Endothelial cell of umbilical vein (primary cell): Measurements from ENCODE around the gene APLP2. TPM values are rescaled to one million over a fixed set of nuclear protein-coding genes. Genes with fewer than 3 reads are reported as not detected.

Experiments
- BruUV-seq: library from RNA; stranded (reverse); fragments of 400-500 nt; replicated peaks from 2 replicates; lab custom pipeline; 2021; lab: Mats Ljungman, UMichigan
- CTCF ChIA-PET: fragments of 300-600, 350-600 bp; sonication (Branson Sonifier 250); formaldehyde crosslinking; loops from one replicate; lab custom pipeline; 2021; ENCODE audit warnings: antibody characterized with exemption, inconsistent platforms; lab: Charles Lee
- POLR2A ChIA-PET: fragments of 300-600, 350-600 bp; sonication (Branson Sonifier 250); formaldehyde crosslinking; loops from one replicate; lab custom pipeline; 2021; ENCODE audit warnings: antibody characterized with exemption, inconsistent platforms; lab: Charles Lee
- DNase-seq: peaks from one replicate; pipeline ENCODE4 v3.0.0-alpha.2; 2011; ENCODE audit warnings: low read depth, low spot score
- FAIRE-seq: peaks from 2 replicates; lab custom pipeline; 2011; peaks lifted over from hg19 to GRCh38; lab: Jason Lieb, UNC
- H2AFZ ChIP-seq: 2 replicates; pipeline ENCODE4 v1.6.0; 2012; ENCODE audit warnings: low read depth, low read length, control low read depth, inconsistent platforms
- H3K27ac ChIP-seq: 2 replicates; pipeline ENCODE4 v1.5.1; 2011; ENCODE audit warnings: low read depth, mild to moderate bottlenecking, control low read depth, low read length, moderate library complexity; ENCODE audit not compliant: insufficient read depth
- H3K27me3 ChIP-seq, 2 experiments: 2 replicates each; pipeline versions ENCODE4 v1.6.0 to v1.6.1; 2011; ENCODE audit warnings: low read length in 2 of 2, mixed read lengths in 1 of 2; ENCODE audit not compliant: control insufficient read depth in 2 of 2, insufficient read depth in 2 of 2
- H3K36me3 ChIP-seq, 2 experiments: 2 replicates in 1 of 2; 3 replicates in 1 of 2; pipeline ENCODE4 v1.5.1; 2011; ENCODE audit warnings: low read length in 2 of 2, mild to moderate bottlenecking in 1 of 2, moderate library complexity in 1 of 2; ENCODE audit not compliant: control insufficient read depth in 2 of 2, insufficient read depth in 2 of 2; ENCODE audit errors: extremely low read depth in 1 of 2
- H3K4me1 ChIP-seq: 3 replicates; pipeline ENCODE4 v1.5.1; 2011; ENCODE audit warnings: mild to moderate bottlenecking, low read length; ENCODE audit not compliant: control insufficient read depth, insufficient read depth; ENCODE audit errors: extremely low read depth
- H3K4me2 ChIP-seq: 2 replicates; pipeline ENCODE4 v1.6.1; 2011; ENCODE audit warnings: low read length, control low read depth, mixed read lengths; ENCODE audit not compliant: insufficient read depth
- H3K4me3 ChIP-seq, 3 experiments: fragments of 200-600 bp in 1 of 3; sonication (generic), shearing (Covaris generic) in 1 of 3; replicated peaks in 1 of 3; 2 replicates each; pipeline ENCODE4 v1.5.1; 2011 to 2016; ENCODE audit warnings: control low read depth in 3 of 3, low read length in 3 of 3, mild to moderate bottlenecking in 2 of 3, inconsistent platforms in 1 of 3, low read depth in 1 of 3, moderate library complexity in 1 of 3; ENCODE audit not compliant: insufficient read depth in 1 of 3
- H3K79me2 ChIP-seq: 2 replicates; pipeline ENCODE4 v1.6.0; 2012; ENCODE audit warnings: low read length, inconsistent platforms; ENCODE audit not compliant: control insufficient read depth, insufficient read depth
- H3K9ac ChIP-seq: replicated peaks from 2 replicates; pipeline ENCODE3; 2011; ENCODE audit warnings: low read length, control low read depth; ENCODE audit not compliant: insufficient read depth; ENCODE audit errors: extremely low read depth
- H3K9me1 ChIP-seq: replicated peaks from 3 replicates; pipeline ENCODE4 v1.6.0; 2011; ENCODE audit warnings: mild to moderate bottlenecking, low read length; ENCODE audit not compliant: control insufficient read depth, insufficient read depth; ENCODE audit errors: extremely low read depth
- H3K9me3 ChIP-seq: replicated peaks from 2 replicates; pipeline ENCODE4 v1.5.1; 2012; ENCODE audit warnings: low read length, inconsistent platforms; ENCODE audit not compliant: control insufficient read depth, insufficient read depth
- H4K20me1 ChIP-seq: replicated peaks from 2 replicates; pipeline ENCODE3; 2011; ENCODE audit warnings: mild to moderate bottlenecking, low read length; ENCODE audit not compliant: control insufficient read depth, insufficient read depth; ENCODE audit errors: extremely low read depth
- CTCF ChIP-seq, 2 donors: IDR thresholded peaks; 1 replicate in 1 of 2; 2 replicates in 1 of 2; pipeline ENCODE4 v1.5.1; 2011; ENCODE audit warnings: low read length in 2 of 2, mild to moderate bottlenecking in 2 of 2, moderate library complexity in 2 of 2, control low read depth in 1 of 2, inconsistent platforms in 1 of 2, low read depth in 1 of 2; ENCODE audit not compliant: insufficient read depth in 1 of 2; ENCODE audit errors: extremely low read depth in 1 of 2
- EZH2 ChIP-seq: IDR thresholded peaks from 2 replicates; pipeline ENCODE4 v1.6.1; 2012; ENCODE audit warnings: borderline replicate concordance, low read depth, mild to moderate bottlenecking, moderate library complexity, low read length, inconsistent platforms; ENCODE audit not compliant: severe bottlenecking
- FOS ChIP-seq: IDR thresholded peaks from 2 replicates; pipeline ENCODE4 v1.6.1; 2011; ENCODE audit warnings: mild to moderate bottlenecking, low read length, moderate library complexity, borderline replicate concordance; ENCODE audit not compliant: insufficient read depth
- GATA2 ChIP-seq: IDR thresholded peaks from 2 replicates; pipeline ENCODE4 v1.7.0; 2011; ENCODE audit warnings: low read depth, mild to moderate bottlenecking, moderate library complexity, mixed read lengths, low read length; ENCODE audit not compliant: insufficient read length, insufficient read depth
- JUN ChIP-seq: IDR thresholded peaks from 2 replicates; pipeline ENCODE4 v1.6.1; 2011; ENCODE audit warnings: borderline replicate concordance, low read depth; ENCODE audit not compliant: insufficient read length, insufficient read depth
- MAX ChIP-seq: IDR thresholded peaks from 2 replicates; pipeline ENCODE4 v1.6.1; 2011; ENCODE audit not compliant: insufficient read depth, insufficient read length
- MYC ChIP-seq: IDR thresholded peaks from one replicate; pipeline ENCODE4 v1.6.1; 2011; ENCODE audit warnings: mild to moderate bottlenecking, low read depth, low read length
- POLR2A ChIP-seq: IDR thresholded peaks from 2 replicates; pipeline ENCODE4 v1.6.1; 2012; ENCODE audit warnings: low read depth, mild to moderate bottlenecking, control low read depth, low read length
- POLR2AphosphoS5 ChIP-seq: IDR thresholded peaks from 2 replicates; pipeline ENCODE4 v1.6.1; 2012; ENCODE audit warnings: low read depth, mild to moderate bottlenecking, control low read depth, low read length, moderate library complexity; ENCODE audit not compliant: insufficient read depth
- dilution Hi-C: fragments of 300-500 bp; cut with MboI; formaldehyde crosslinking; loops from one replicate; pipeline ENCODE4 v1.15.0; 2019; ENCODE audit warnings: low sequenced_read_pairs; ENCODE audit not compliant: extremely low pct_ligation_motif_present
- intact Hi-C: fragments of 100-400 bp; cut with micrococcal nuclease; formaldehyde crosslinking; loops from one replicate; pipeline ENCODE4 v1.10.0; 2022
- polyA plus RNA-seq, 4 experiments: library from polyadenylated mRNA; depleted of rRNA in 3 of 4; stranded (reverse) in 3 of 4; unstranded in 1 of 4; fragments of >200 nt; gene quantifications; 2 replicates each; pipeline versions ENCODE4 v1.2.1 to v1.2.3, GENCODE V29; 2011 to 2012; ENCODE audit warnings: missing spikeins in 1 of 4
- total RNA-seq: library from RNA; stranded (reverse); gene quantifications from 2 replicates; pipeline ENCODE4 v1.2.3, GENCODE V29; 2021

The APLP2 gene
- total and polyA plus RNA-seq, 2 donors (not counting 3 experiments of a cell fraction or from before 2014, with no cell fraction given), result 493 to 543 TPM

GRCh38 chr11:130023204-130023603 lies 46.5 kb upstream of the APLP2 start:
- intact Hi-C loops (loop anchor here (1.0 kb wide), 2 partner anchors 19 to 20 kb away; no protein-coding TSS in a partner anchor), dilution Hi-C loops (no loop called here)
- peak; percentile 56 for DNase-seq
- H3K9me1 ChIP-seq, result no peaks in the 10 kb centered on the region
- CTCF ChIA-PET, result interaction anchor here (0.8 to 1.1 kb wide), 2 partner anchors 20 to 109 kb away, joined by 3 to 4 read pairs; no protein-coding TSS in a partner anchor
- H3K4me2 ChIP-seq, result peak overlapping the region; percentile 65
- no peaks in the 10 kb centered on the region for H3K27me3 ChIP-seq
- H3K79me2 ChIP-seq, result no peaks in the 10 kb centered on the region
- peak overlapping the region; percentile 28 for H2AFZ ChIP-seq
- H3K27ac ChIP-seq, result peak overlapping the region; percentile 87
- H3K9ac ChIP-seq, result peak overlapping the region; percentile 28
- no TSS peak for BruUV-seq
- TF ChIP-seq MYC, result no peak
- no peak for TF ChIP-seq MAX
- TF ChIP-seq EZH2, result no peak
- TF ChIP-seq POLR2AphosphoS5, result peak; percentile 80
- TF ChIP-seq JUN, result peak; percentile 42
- peak; percentile 73 for TF ChIP-seq FOS
- TF ChIP-seq CTCF (IDR thresholded peaks at IDR 0.05; ENCODE audit: extremely low read depth in 1 of 2, insufficient read depth in 1 of 2, low read depth in 1 of 2, low read length in 2 of 2), result no peak
- peak; percentile 89 for TF ChIP-seq GATA2
- TF ChIP-seq POLR2A, result no peak
- H3K4me3 ChIP-seq, result no peak overlapping the region
- POLR2A ChIA-PET, result interaction anchor here (0.6 kb wide), 1 partner anchor 48 kb away, joined by 3 read pairs; no protein-coding TSS in a partner anchor
- peaks cover 18% of the 10 kb centered on the region for H3K4me1 ChIP-seq
- FAIRE-seq, result peak; percentile 67
- no peaks in the 10 kb centered on the region for H4K20me1 ChIP-seq
- no peaks in the 10 kb centered on the region for H3K36me3 ChIP-seq
- H3K9me3 ChIP-seq, result no peaks in the 10 kb centered on the region
